Cortex of kidney (tissue), 1 donor: ENCODE data around the gene AHCYL2.
"Not testable (repeated sequence)": the region's sequence is repeated elsewhere in the genome, so short reads cannot be mapped to it uniquely, and the experiment has no call there.

Experiments used
- DNase-seq: peaks from one replicate; lab custom pipeline; 2025; lab: John Stamatoyannopoulos, UW

Gene AHCYL2

GRCh38 chr7:129209067-129209926 lies 15.5 kb upstream of the AHCYL2 start:
- no peak for DNase-seq

- DNase-seq, result no peak
These were observed 14.4 kb upstream of the AHCYL2 start for GRCh38 chr7:129210256-129210988.

- DNase-seq, result no peak
These were observed 13.9 kb upstream of the AHCYL2 start for GRCh38 chr7:129210989-129211312.

GRCh38 chr7:129212126-129212525 lies 12.7 kb upstream of the AHCYL2 start:
- no peak for DNase-seq

GRCh38 chr7:129212596-129212995 lies 12.2 kb upstream of the AHCYL2 start:
- DNase-seq, result no peak

- DNase-seq, result no peak
These were observed 11.0 kb upstream of the AHCYL2 start for GRCh38 chr7:129213828-129214227.

- DNase-seq, result not testable (repeated sequence)
These were observed 9.1 kb upstream of the AHCYL2 start for GRCh38 chr7:129215691-129216090.

- not testable (repeated sequence) for DNase-seq
These were observed 8.6 kb upstream of the AHCYL2 start for GRCh38 chr7:129216101-129216715.

GRCh38 chr7:129216821-129217416 lies 7.9 kb upstream of the AHCYL2 start:
- DNase-seq, result not testable (repeated sequence)

GRCh38 chr7:129218514-129219062 lies 6.2 kb upstream of the AHCYL2 start:
- no peak for DNase-seq

GRCh38 chr7:129219166-129219565 lies 5.7 kb upstream of the AHCYL2 start:
- not testable (repeated sequence) for DNase-seq

GRCh38 chr7:129222064-129222463 lies 2.8 kb upstream of the AHCYL2 start:
- DNase-seq, result no peak

- no peak for DNase-seq
These were observed 538 bp downstream of the AHCYL2 start for GRCh38 chr7:129225206-129225930.

- no peak for DNase-seq
These were observed 1.2 kb downstream of the AHCYL2 start for GRCh38 chr7:129225931-129226572.

- DNase-seq, result no peak
These were observed 3.1 kb downstream of the AHCYL2 start for GRCh38 chr7:129227646-129228578.

GRCh38 chr7:129228633-129229032 lies 3.8 kb downstream of the AHCYL2 start:
- DNase-seq, result no peak

GRCh38 chr7:129231666-129232065 lies 6.8 kb downstream of the AHCYL2 start:
- DNase-seq, result no peak

- DNase-seq, result no peak
These were observed 13.7 kb downstream of the AHCYL2 start for GRCh38 chr7:129238546-129238945.

- DNase-seq, result no peak
These were observed 15.4 kb downstream of the AHCYL2 start for GRCh38 chr7:129240119-129240820.
